B cell (primary cell): ENCODE results near the gene INPP4A. TPM values are rescaled to one million over a fixed set of nuclear protein-coding genes. Genes with fewer than 3 reads are reported as not detected.

Experiments
- ATAC-seq: fragments of 200-7000 bp; cut with Tn5 transposase; one replicate; pipeline ENCODE4 v1.10.0; 2021; ENCODE audit warnings: low read depth, mild to moderate bottlenecking, moderate number of reproducible peaks, moderate library complexity
- CTCF ChIA-PET: fragments of 350-600 bp; sonication (Branson Sonifier 250); formaldehyde crosslinking; loops from one replicate; lab custom pipeline; 2021; ENCODE audit warnings: antibody characterized with exemption, inconsistent platforms; lab: Charles Lee
- POLR2A ChIA-PET: fragments of 350-600 bp; sonication (Branson Sonifier 250); formaldehyde crosslinking; loops from one replicate; lab custom pipeline; 2021; ENCODE audit warnings: antibody characterized with exemption; lab: Charles Lee
- DNase-seq: peaks from one replicate; pipeline ENCODE4 v3.0.0; 2013
- H2AFZ ChIP-seq: 2 replicates; pipeline ENCODE4 v1.6.1; 2012; ENCODE audit warnings: mild to moderate bottlenecking, low read depth, low read length; ENCODE audit not compliant: insufficient read depth, poor library complexity, severe bottlenecking
- H3K27ac ChIP-seq, 2 donors: 1 replicate in 1 of 2; 2 replicates in 1 of 2; pipeline ENCODE4 v1.5.1; 2012 to 2013; ENCODE audit warnings: low read length in 2 of 2, mild to moderate bottlenecking in 2 of 2, moderate library complexity in 1 of 2
- H3K27me3 ChIP-seq, 4 experiments: fragments of 200-600 bp in 1 of 4; sonication (generic) in 1 of 4; replicated peaks in 1 of 4; 1 replicate in 2 of 4; 2 replicates in 2 of 4; pipeline versions ENCODE4 v1.6.1 to v1.7.0; 2013 to 2016; ENCODE audit warnings: low read length in 3 of 4, mild to moderate bottlenecking in 2 of 4, mixed read lengths in 1 of 4, moderate library complexity in 1 of 4; ENCODE audit not compliant: insufficient read depth in 4 of 4, control insufficient read depth in 3 of 4; ENCODE audit errors: control extremely low read depth in 1 of 4
- H3K36me3 ChIP-seq, 2 experiments: replicated peaks in 1 of 2; 1 replicate in 1 of 2; 2 replicates in 1 of 2; pipeline versions ENCODE4 v1.6.1 to v1.7.1; 2013; ENCODE audit warnings: low read length in 1 of 2; ENCODE audit not compliant: insufficient read depth in 2 of 2, control insufficient read depth in 1 of 2; ENCODE audit errors: control extremely low read depth in 1 of 2, extremely low read depth in 1 of 2
- H3K4me1 ChIP-seq, 2 donors: fragments of 200-600 bp in 1 of 2; sonication (generic) in 1 of 2; 1 replicate in 1 of 2; 2 replicates in 1 of 2; pipeline versions ENCODE4 v1.5.1 to v1.6.1; 2013 to 2017; ENCODE audit warnings: low read length in 2 of 2; ENCODE audit not compliant: control insufficient read depth in 2 of 2, insufficient read depth in 2 of 2
- H3K4me2 ChIP-seq: replicated peaks from 2 replicates; pipeline ENCODE3; 2012; ENCODE audit warnings: mild to moderate bottlenecking, low read depth, low read length; ENCODE audit not compliant: poor library complexity, severe bottlenecking
- H3K4me3 ChIP-seq, 5 experiments: fragments of 200-600 bp in 1 of 5; sonication (generic) in 1 of 5; 1 replicate in 3 of 5; 2 replicates in 2 of 5; pipeline versions ENCODE4 v1.5.1 to v1.7.0; 2011 to 2016; ENCODE audit warnings: low read length in 4 of 5, mild to moderate bottlenecking in 4 of 5, low read depth in 2 of 5, control low read depth in 1 of 5, moderate library complexity in 1 of 5; ENCODE audit not compliant: insufficient read depth in 1 of 5; ENCODE audit errors: control extremely low read depth in 1 of 5, extremely low read depth in 1 of 5
- H3K79me2 ChIP-seq: fragments of 200-600 bp; sonication (generic); one replicate; pipeline ENCODE4 v1.6.0; 2016; ENCODE audit warnings: low read length; ENCODE audit not compliant: control insufficient read depth, insufficient read depth
- H3K9ac ChIP-seq: fragments of 200-600 bp; sonication (generic); 2 replicates; pipeline ENCODE4 v1.6.1; 2017; ENCODE audit warnings: mild to moderate bottlenecking, low read length, moderate library complexity
- H3K9me3 ChIP-seq, 3 donors: one replicate each; pipeline versions ENCODE4 v1.6.1 to v1.7.1; 2013; ENCODE audit warnings: low read length in 2 of 3; ENCODE audit not compliant: control insufficient read depth in 2 of 3, insufficient read depth in 1 of 3; ENCODE audit errors: control extremely low read depth in 1 of 3
- H4K20me1 ChIP-seq: 2 replicates; pipeline ENCODE4 v1.6.0; 2012; ENCODE audit warnings: mild to moderate bottlenecking, low read length; ENCODE audit not compliant: insufficient read depth, control insufficient read depth, poor library complexity, severe bottlenecking
- H3K27ac Mint-ChIP-seq: one replicate; pipeline ENCODE4 v1.8.0; 2021; ENCODE audit warnings: mixed read lengths
- H3K27me3 Mint-ChIP-seq: one replicate; pipeline ENCODE4 v1.8.0; 2021; ENCODE audit warnings: mixed read lengths
- H3K4me1 Mint-ChIP-seq: one replicate; pipeline ENCODE4 v1.8.0; 2021; ENCODE audit warnings: mixed read lengths
- H3K4me3 Mint-ChIP-seq: one replicate; pipeline ENCODE4 v1.8.0; 2021; ENCODE audit warnings: mixed read lengths
- H3K9me3 Mint-ChIP-seq: one replicate; pipeline ENCODE4 v1.8.0; 2022; ENCODE audit warnings: mixed read lengths; ENCODE audit not compliant: insufficient read depth
- CTCF ChIP-seq: fragments of 200-600 bp; IDR thresholded peaks from one replicate; pipeline ENCODE4 v1.8.0; 2022; ENCODE audit warnings: antibody characterized with exemption, mild to moderate bottlenecking
- EZH2 ChIP-seq: IDR thresholded peaks from 2 replicates; pipeline ENCODE4 v1.6.1; 2012; ENCODE audit warnings: borderline replicate concordance, low read depth, mild to moderate bottlenecking, moderate library complexity, low read length; ENCODE audit not compliant: insufficient read depth, poor library complexity, severe bottlenecking
- WGBS: methylation state at CpG from one replicate; pipeline ENCODE4 v1.1.5; 2013; ENCODE audit warnings: missing lambda C conversion rate; ENCODE audit not compliant: insufficient coverage; 5-methylcytosine and 5-hydroxymethylcytosine counted together
- intact Hi-C: fragments of 100-400 bp; cut with micrococcal nuclease; formaldehyde crosslinking; loops from one replicate; pipeline ENCODE4 v1.10.0; 2022
- polyA plus RNA-seq: library from polyadenylated mRNA; depleted of rRNA; stranded (reverse); fragments of >200 nt; gene quantifications from 2 replicates; pipeline ENCODE4 v1.2.3, GENCODE V29; 2012
- total RNA-seq, 2 donors: library from RNA; stranded (reverse); fragments of 120-200 nt in 1 of 2; gene quantifications; 1 replicate in 1 of 2; 2 replicates in 1 of 2; pipeline versions ENCODE4 v1.2.3 to v1.2.4, GENCODE V29; 2013 to 2022

Gene INPP4A
- total and polyA plus RNA-seq, 2 donors (not counting 1 experiment from before 2014, with no cell fraction given), result 10.7 to 22.5 TPM

DNA sequence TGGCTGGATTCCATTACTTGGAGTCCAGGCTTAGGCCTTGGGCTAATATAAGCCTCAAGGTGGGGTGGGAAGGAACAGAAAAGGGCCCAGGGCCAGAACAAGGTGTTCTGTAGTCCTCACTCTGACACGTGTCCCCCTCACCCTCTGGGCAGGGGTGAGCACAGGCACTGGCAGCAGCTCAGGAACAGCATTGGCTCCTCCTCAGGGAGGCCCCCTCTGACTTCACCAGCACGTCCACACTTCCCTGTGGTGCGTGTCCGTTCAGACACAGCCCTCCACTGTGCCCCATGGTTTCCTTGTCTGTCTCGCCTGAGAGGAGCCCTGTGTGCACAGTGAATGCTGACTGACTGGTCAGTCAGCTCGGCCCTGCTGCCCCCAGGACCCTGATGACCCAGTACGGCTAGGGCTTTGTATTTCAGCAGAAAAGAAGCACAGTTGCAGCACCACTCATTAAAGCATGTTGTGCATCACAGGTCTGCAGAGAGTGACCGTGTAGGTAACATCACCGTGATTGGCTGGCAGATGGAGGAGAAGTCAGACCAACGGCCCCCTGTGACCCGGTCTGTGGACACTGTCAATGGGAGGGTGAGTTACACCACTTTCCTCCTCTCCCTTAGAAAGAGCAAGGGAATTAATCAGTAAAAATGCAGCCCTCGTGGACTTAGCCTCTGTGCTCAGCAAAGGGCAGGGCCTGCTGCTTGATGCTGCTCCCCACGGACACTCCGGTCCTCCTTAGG, 92.9 kb downstream of the INPP4A start:
- intact Hi-C loops, result no loop called here
- TF ChIP-seq CTCF, result no peak
- TF ChIP-seq EZH2, result no peak
- Histone ChIP-seq H3K4me3 (no peak overlapping the region), H2AFZ (no peak overlapping the region), H3K36me3 (peaks cover 0 to 28% of the 10 kb centered on the region in 2 experiments), H4K20me1 (no peaks in the 10 kb centered on the region), H3K9me3 (no peaks in the 10 kb centered on the region), H3K4me2 (no peak overlapping the region), H3K79me2 (no peaks in the 10 kb centered on the region), H3K27ac (no peak overlapping the region), H3K27me3 (no peaks in the 10 kb centered on the region), H3K4me1 (no peaks in the 10 kb centered on the region), H3K9ac (no peak overlapping the region)
- WGBS, result 95% methylated on average over 10 of the region's 14 CpGs
- DNase-seq (no peak), ATAC-seq (no peak)
- H3K4me3 Mint-ChIP-seq, result no peak overlapping the region
- no peaks in the 10 kb centered on the region for H3K27me3 Mint-ChIP-seq
- H3K27ac Mint-ChIP-seq, result no peak overlapping the region
- H3K9me3 Mint-ChIP-seq, result no peaks in the 10 kb centered on the region
- ChIA-PET CTCF (no interaction called here), POLR2A (no interaction called here)
- no peaks in the 10 kb centered on the region for H3K4me1 Mint-ChIP-seq

- no peak overlapping the region for H3K4me2 ChIP-seq
- H3K4me3 ChIP-seq, result no peak overlapping the region
- Mint-ChIP-seq H3K27me3 (no peaks in the 10 kb centered on the region), H3K4me3 (no peak overlapping the region), H3K27ac (no peak overlapping the region), H3K4me1 (no peaks in the 10 kb centered on the region), H3K9me3 (no peaks in the 10 kb centered on the region)
- no peaks in the 10 kb centered on the region for H3K9me3 ChIP-seq
- no peaks in the 10 kb centered on the region for H4K20me1 ChIP-seq
- H3K36me3 ChIP-seq, result peaks cover 0 to 31% of the 10 kb centered on the region in 2 experiments
- H3K4me1 ChIP-seq, result no peaks in the 10 kb centered on the region
- ATAC-seq (no peak), DNase-seq (no peak)
- no peaks in the 10 kb centered on the region for H3K79me2 ChIP-seq
- intact Hi-C loops, result no loop called here
- H2AFZ ChIP-seq, result no peak overlapping the region
- ChIA-PET CTCF (no interaction called here), POLR2A (no interaction called here)
- H3K27ac ChIP-seq, result no peak overlapping the region
- WGBS, result 81% methylated on average over 9 of the region's 11 CpGs
- H3K9ac ChIP-seq, result no peak overlapping the region
- TF ChIP-seq CTCF (no peak), EZH2 (no peak)
- no peaks in the 10 kb centered on the region for H3K27me3 ChIP-seq
These were observed 93.8 kb downstream of the INPP4A start for GRCh38 chr2:98538280-98539041.
